Breast epithelium (tissue), 3 donors: Measurements from ENCODE around the gene MDFI.

ENCODE experiments used
- CTCF ChIP-seq, 3 donors: fragments of 450-650 bp; IDR thresholded peaks; one replicate each; pipeline ENCODE4 v1.5.1; 2016 to 2017; ENCODE audit warnings: antibody characterized with exemption in 3 of 3, mild to moderate bottlenecking in 3 of 3, moderate library complexity in 3 of 3
- POLR2AphosphoS5 ChIP-seq, 3 donors: sonication (generic); formaldehyde crosslinking; IDR thresholded peaks; one replicate each; pipeline ENCODE4 v1.6.1; 2017; ENCODE audit warnings: antibody characterized with exemption in 3 of 3

- TF ChIP-seq CTCF (IDR thresholded peaks at IDR 0.05) (no peak), POLR2AphosphoS5 (IDR thresholded peaks at IDR 0.05) (no peak)
Observed at GRCh38 chr6:41702089-41702745, 63.9 kb downstream of the MDFI start.
